ENCODE measurements around the gene ZRANB3.

DNA sequence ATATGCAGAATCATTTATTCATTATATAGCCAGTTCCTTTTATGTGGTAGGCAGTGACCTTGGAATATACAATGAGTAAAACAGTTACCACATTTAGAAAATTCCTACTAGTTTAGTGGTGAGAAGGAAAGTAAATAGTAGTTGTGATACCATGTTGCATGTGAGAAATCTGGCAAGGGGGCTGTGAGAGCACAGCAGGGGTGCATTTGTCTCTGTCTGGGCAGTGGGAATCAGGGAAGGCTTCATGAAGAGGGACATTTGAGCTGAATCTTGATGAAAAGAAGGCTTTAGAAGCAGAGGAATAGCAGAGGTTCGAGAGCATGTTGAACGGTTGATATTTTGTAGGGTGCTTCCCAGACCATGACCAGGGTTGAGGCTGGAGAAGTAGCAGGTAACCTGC lies 400.3 kb downstream of the ZRANB3 start:
- TF ChIP-seq, protein P1, sequence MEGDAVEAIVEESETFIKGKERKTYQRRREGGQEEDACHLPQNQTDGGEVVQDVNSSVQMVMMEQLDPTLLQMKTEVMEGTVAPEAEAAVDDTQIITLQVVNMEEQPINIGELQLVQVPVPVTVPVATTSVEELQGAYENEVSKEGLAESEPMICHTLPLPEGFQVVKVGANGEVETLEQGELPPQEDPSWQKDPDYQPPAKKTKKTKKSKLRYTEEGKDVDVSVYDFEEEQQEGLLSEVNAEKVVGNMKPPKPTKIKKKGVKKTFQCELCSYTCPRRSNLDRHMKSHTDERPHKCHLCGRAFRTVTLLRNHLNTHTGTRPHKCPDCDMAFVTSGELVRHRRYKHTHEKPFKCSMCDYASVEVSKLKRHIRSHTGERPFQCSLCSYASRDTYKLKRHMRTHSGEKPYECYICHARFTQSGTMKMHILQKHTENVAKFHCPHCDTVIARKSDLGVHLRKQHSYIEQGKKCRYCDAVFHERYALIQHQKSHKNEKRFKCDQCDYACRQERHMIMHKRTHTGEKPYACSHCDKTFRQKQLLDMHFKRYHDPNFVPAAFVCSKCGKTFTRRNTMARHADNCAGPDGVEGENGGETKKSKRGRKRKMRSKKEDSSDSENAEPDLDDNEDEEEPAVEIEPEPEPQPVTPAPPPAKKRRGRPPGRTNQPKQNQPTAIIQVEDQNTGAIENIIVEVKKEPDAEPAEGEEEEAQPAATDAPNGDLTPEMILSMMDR (IDR thresholded peaks at IDR 0.05) = no peak
- no peak for TF ChIP-seq EP300 (IDR thresholded peaks at IDR 0.05)
- TF ChIP-seq POLR2A (IDR thresholded peaks at IDR 0.05) = no peak

Measured in ovary (tissue), 3 donors.